K562 (cell line): Measurements from ENCODE around the gene OR52E6. TPM values are rescaled to one million over a fixed set of nuclear protein-coding genes. Genes with fewer than 3 reads are reported as not detected.
A peak's percentile ranks its signal among the peaks of the same experiment; 100 is the strongest.

Experiments
- ATAC-seq: fragments of 200-7000 bp; cut with Tn5 transposase; 3 replicates; pipeline ENCODE4 v1.9.1; 2020; ENCODE audit warnings: moderate library complexity
- BruUV-seq: library from RNA; stranded (reverse); fragments of 400-500 nt; replicated peaks from 2 replicates; lab custom pipeline; 2021; lab: Mats Ljungman, UMichigan
- CTCF ChIA-PET: fragments of 300-600 bp; formaldehyde crosslinking; extraction: SDS; loops from one replicate; lab custom pipeline; 2021; ENCODE audit warnings: low intra/inter-chr PET ratio; lab: Yijun Ruan, JAX
- POLR2A ChIA-PET: fragments of 300-600, 350-650 bp; sonication (Branson Sonifier 250); formaldehyde crosslinking; extraction: SDS; loops from one replicate; lab custom pipeline; 2021; ENCODE audit warnings: antibody characterized with exemption, inconsistent platforms; lab: Yijun Ruan, JAX
- DNase-seq, 4 experiments: peaks; one replicate each; pipeline versions ENCODE4 v3.0.0 to v3.0.0-alpha.2; 2011 to 2018; ENCODE audit warnings: low spot score in 3 of 4, mixed read lengths in 3 of 4; ENCODE audit errors: extremely low read depth in 1 of 4
- FAIRE-seq: peaks from 2 replicates; lab custom pipeline; 2011; peaks lifted over from hg19 to GRCh38; lab: Jason Lieb, UNC
- H2AFZ ChIP-seq: 2 replicates; pipeline ENCODE4 v1.6.0; 2011; ENCODE audit warnings: low read depth, low read length, control low read depth, inconsistent platforms
- H3K27ac ChIP-seq: fragments of 200-600 bp; 3 replicates; pipeline ENCODE4 v1.8.0; 2011; ENCODE audit warnings: low read depth, mild to moderate bottlenecking, control low read depth, inconsistent platforms, low read length, moderate library complexity, mixed read lengths; ENCODE audit errors: extremely low read depth
- H3K27me3 ChIP-seq, 2 experiments: fragments of 300-600 bp in 1 of 2; 2 replicates in 1 of 2; 3 replicates in 1 of 2; pipeline versions ENCODE4 v1.6.0 to v1.8.0; 2011; ENCODE audit warnings: inconsistent platforms in 2 of 2, low read length in 2 of 2, mild to moderate bottlenecking in 1 of 2, mixed read lengths in 1 of 2, moderate library complexity in 1 of 2; ENCODE audit not compliant: control insufficient read depth in 2 of 2, insufficient read depth in 2 of 2
- H3K36me3 ChIP-seq: fragments of 300-600 bp; 3 replicates; pipeline ENCODE4 v1.8.0; 2011; ENCODE audit warnings: mild to moderate bottlenecking, low read length, inconsistent platforms; ENCODE audit not compliant: control insufficient read depth, insufficient read depth
- H3K4me1 ChIP-seq, 2 experiments: fragments of 200-600 bp in 1 of 2; replicated peaks in 1 of 2; 2 replicates in 1 of 2; 3 replicates in 1 of 2; pipeline versions ENCODE4 v1.5.1 to v1.8.0; 2011; ENCODE audit warnings: inconsistent platforms in 2 of 2, low read length in 2 of 2, mild to moderate bottlenecking in 1 of 2, mixed read lengths in 1 of 2, moderate library complexity in 1 of 2; ENCODE audit not compliant: control insufficient read depth in 2 of 2, insufficient read depth in 2 of 2
- H3K4me2 ChIP-seq: 2 replicates; pipeline ENCODE4 v1.6.1; 2011; ENCODE audit warnings: low read length, control low read depth, inconsistent platforms, mixed read lengths; ENCODE audit not compliant: insufficient read depth
- H3K4me3 ChIP-seq: fragments of 200-600 bp; sonication (generic), shearing (Covaris generic); 2 replicates; pipeline ENCODE4 v1.5.1; 2016; ENCODE audit warnings: control low read depth, inconsistent platforms
- H3K79me2 ChIP-seq: fragments of 200-600 bp; 3 replicates; pipeline ENCODE4 v1.8.0; 2011; ENCODE audit warnings: low read length, inconsistent platforms; ENCODE audit not compliant: control insufficient read depth, insufficient read depth
- H3K9ac ChIP-seq, 2 experiments: 2 replicates each; pipeline versions ENCODE4 v1.6.0 to v1.6.1; 2011; ENCODE audit warnings: low read depth in 2 of 2, low read length in 2 of 2, control low read depth in 1 of 2, inconsistent platforms in 1 of 2, mild to moderate bottlenecking in 1 of 2, mixed read lengths in 1 of 2; ENCODE audit not compliant: insufficient read depth in 1 of 2
- H3K9me1 ChIP-seq: one replicate; pipeline ENCODE4 v1.6.0; 2011; ENCODE audit warnings: inconsistent platforms, mild to moderate bottlenecking, low read length, moderate library complexity; ENCODE audit not compliant: control insufficient read depth, insufficient read depth
- H3K9me3 ChIP-seq: replicated peaks from 2 replicates; pipeline ENCODE4 v1.5.1; 2011; ENCODE audit warnings: low read depth, low read length, inconsistent platforms; ENCODE audit not compliant: control insufficient read depth, insufficient read depth
- H4K20me1 ChIP-seq: replicated peaks from 2 replicates; pipeline ENCODE4 v1.6.1; 2011; ENCODE audit warnings: low read length, inconsistent platforms, mixed read lengths; ENCODE audit not compliant: control insufficient read depth, insufficient read depth
- ATF1 ChIP-seq, 2 experiments: fragments of 450-650 bp in 1 of 2; IDR thresholded peaks; 2 replicates each; pipeline ENCODE4 v1.6.1; 2016; ENCODE audit warnings: missing compliant biosample characterization in 1 of 2, missing genetic modification characterization in 1 of 2
- CBX8 ChIP-seq: fragments of 200-600 bp; sonication (generic); IDR thresholded peaks from 2 replicates; pipeline ENCODE4 v1.6.1; 2012; ENCODE audit warnings: borderline replicate concordance, mixed run types, low read depth, mild to moderate bottlenecking, moderate library complexity, mixed read lengths, low read length, control low read depth, inconsistent platforms; ENCODE audit not compliant: poor library complexity, severe bottlenecking; ENCODE audit errors: extremely low read depth
- MTF1 ChIP-seq: fragments of 250-450 bp; sonication (Bioruptor Pico); IDR thresholded peaks from 2 replicates; pipeline ENCODE4 v1.9.0; 2021; ENCODE audit warnings: moderate library complexity, mild to moderate bottlenecking, inconsistent platforms, borderline replicate concordance
- NELFE ChIP-seq: IDR thresholded peaks from 2 replicates; pipeline ENCODE4 v1.6.1; 2011; ENCODE audit warnings: mild to moderate bottlenecking; ENCODE audit not compliant: insufficient read depth, insufficient read length
- RBM15 ChIP-seq: fragments of 200-400 bp; formaldehyde crosslinking; IDR thresholded peaks from 2 replicates; pipeline ENCODE4 v1.6.1; 2018; ENCODE audit warnings: mild to moderate bottlenecking, low read length, moderate library complexity; ENCODE audit not compliant: insufficient read depth
- TRIM25 ChIP-seq: fragments of 450-650 bp; IDR thresholded peaks from 2 replicates; pipeline ENCODE4 v1.7.0; 2016; ENCODE audit warnings: borderline replicate concordance
- ZFP36 ChIP-seq: fragments of 150-350 bp; IDR thresholded peaks from 2 replicates; pipeline ENCODE4 v1.6.1; 2018; ENCODE audit warnings: low read length, low read depth; ENCODE audit not compliant: partially characterized antibody
- ZKSCAN3 ChIP-seq: fragments of 250-450 bp; sonication (Bioruptor Pico); IDR thresholded peaks from 2 replicates; pipeline ENCODE4 v1.4.0; 2020
- WGBS: fragments of 100-300 bp; shearing (Covaris generic); methylation state at CpG from one replicate; pipeline ENCODE4 v1.1.6; 2016; ENCODE audit warnings: low coverage, mixed read lengths; ENCODE audit not compliant: insufficient coverage; ENCODE audit errors: missing lambda C conversion rate; 5-methylcytosine and 5-hydroxymethylcytosine counted together
- in situ Hi-C: fragments of 300-500 bp; cut with MboI; formaldehyde crosslinking; loops from 4 replicates; pipeline ENCODE4 v1.15.0; 2018; ENCODE audit warnings: inconsistent platforms, mixed read lengths
- intact Hi-C: fragments of 100-400 bp; cut with micrococcal nuclease; formaldehyde crosslinking; loops from 2 replicates; pipeline ENCODE4 v1.14.2; 2022
- polyA plus RNA-seq, 8 experiments: library from polyadenylated mRNA; depleted of rRNA in 4 of 8; stranded (reverse) in 5 of 8; unstranded in 3 of 8; fragments of >200 nt; fragmentation: Nextera tagmentation in 2 of 8; fragmentation: Illumina TruSeq in 1 of 8; extraction: Ambion mirVana in 2 of 8; extraction: Trizol in 1 of 8; gene quantifications; 2 replicates each; pipeline versions ENCODE4 v1.2.1 to v1.2.3, GENCODE V29; 2011 to 2014; ENCODE audit warnings: inconsistent platforms in 1 of 8, missing spikeins in 1 of 8
- total RNA-seq, 7 experiments: library from RNA; depleted of rRNA in 6 of 7; stranded (reverse); fragments of >200 nt in 6 of 7; fragmentation: Illumina TruSeq in 2 of 7; extraction: Trizol in 2 of 7; gene quantifications; 2 replicates each; pipeline versions ENCODE4 v1.2.1 to v1.2.3, GENCODE V29; 2011 to 2021; ENCODE audit warnings: low replicate concordance in 1 of 7

The OR52E6 gene
- total and polyA plus RNA-seq, 9 of the 15 experiments (the other 6 are each of a cell fraction or from before 2014, with no cell fraction given), result not detected

- TF ChIP-seq NELFE, result no peak
- no peak for TF ChIP-seq MTF1 (CRISPR knock-in tag)
- no peak for TF ChIP-seq ZKSCAN3 (CRISPR knock-in tag)
- TF ChIP-seq TRIM25, result no peak
- no peak for TF ChIP-seq RBM15
- TF ChIP-seq, all 486 proteins: peak for 0
Observed at GRCh38 chr11:5833446-5833845, 8.3 kb downstream of the OR52E6 start (continued).

GRCh38 chr11:5831196-5831829 is 10.4 kb downstream of the OR52E6 start:
- TF ChIP-seq ZFP36, result peak; percentile 76
- TF ChIP-seq ATF1 (CRISPR knock-in tag; IDR thresholded peaks at IDR 0.05), result no peak
- TF ChIP-seq ATF1 (tag; IDR thresholded peaks at IDR 0.05), result no peak
- TF ChIP-seq CBX8, result no peak
- no peaks in the 10 kb centered on the region for H4K20me1 ChIP-seq
- in situ Hi-C loops (no loop called here), intact Hi-C loops (no loop called here)
- H3K4me3 ChIP-seq, result no peak overlapping the region
- ChIA-PET POLR2A (no interaction called here), CTCF (no interaction called here)
- H3K4me1 ChIP-seq, result no peaks in the 10 kb centered on the region
- no peaks in the 10 kb centered on the region for H3K9me3 ChIP-seq
- ATAC-seq (no peak), FAIRE-seq (no peak), DNase-seq (no peak)
- H3K9ac ChIP-seq, result no peak overlapping the region
- BruUV-seq, result no TSS peak
- no peak overlapping the region for H3K4me2 ChIP-seq
- H3K36me3 ChIP-seq, result no peaks in the 10 kb centered on the region
- H3K9me1 ChIP-seq, result no peaks in the 10 kb centered on the region
- H3K27me3 ChIP-seq, result 0 out of 5 replicates have a peak, but pooled peaks cover 0 to 4% of the 10 kb centered on the region in 2 experiments
- H2AFZ ChIP-seq, result no peak overlapping the region; the same call in 1 of the 2 replicates
- 8% methylated on average over 6 of the region's 6 CpGs for WGBS
- H3K27ac ChIP-seq, result no peak overlapping the region
- H3K79me2 ChIP-seq, result no peaks in the 10 kb centered on the region
